ENCODE data around the gene PC.

DNA sequence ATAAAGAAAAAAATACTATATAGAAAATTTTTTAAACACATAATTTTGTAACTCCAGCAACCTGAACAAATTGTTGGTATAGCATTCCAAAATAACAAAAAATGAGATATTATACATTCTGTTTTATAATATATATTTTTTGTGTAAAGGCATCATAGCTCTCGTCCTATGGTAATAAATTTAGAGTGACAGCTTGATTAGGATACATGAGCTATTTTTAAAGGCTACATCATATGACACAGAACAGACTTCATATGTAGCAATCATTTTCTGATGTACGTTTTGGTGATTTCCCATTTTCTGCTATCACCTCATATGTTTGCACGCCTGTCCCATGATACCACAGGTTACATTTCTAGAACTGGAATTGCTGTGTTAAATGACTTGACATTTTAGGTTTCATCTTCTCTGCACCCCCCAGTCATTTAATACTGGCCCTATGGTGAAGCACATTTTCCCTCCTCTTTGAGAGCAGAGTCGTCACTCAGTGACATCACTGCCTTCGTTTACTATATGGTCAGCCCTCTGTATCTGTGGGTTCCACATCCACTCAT lies 19.5 kb downstream of the PC start:
- TF ChIP-seq, protein P1, sequence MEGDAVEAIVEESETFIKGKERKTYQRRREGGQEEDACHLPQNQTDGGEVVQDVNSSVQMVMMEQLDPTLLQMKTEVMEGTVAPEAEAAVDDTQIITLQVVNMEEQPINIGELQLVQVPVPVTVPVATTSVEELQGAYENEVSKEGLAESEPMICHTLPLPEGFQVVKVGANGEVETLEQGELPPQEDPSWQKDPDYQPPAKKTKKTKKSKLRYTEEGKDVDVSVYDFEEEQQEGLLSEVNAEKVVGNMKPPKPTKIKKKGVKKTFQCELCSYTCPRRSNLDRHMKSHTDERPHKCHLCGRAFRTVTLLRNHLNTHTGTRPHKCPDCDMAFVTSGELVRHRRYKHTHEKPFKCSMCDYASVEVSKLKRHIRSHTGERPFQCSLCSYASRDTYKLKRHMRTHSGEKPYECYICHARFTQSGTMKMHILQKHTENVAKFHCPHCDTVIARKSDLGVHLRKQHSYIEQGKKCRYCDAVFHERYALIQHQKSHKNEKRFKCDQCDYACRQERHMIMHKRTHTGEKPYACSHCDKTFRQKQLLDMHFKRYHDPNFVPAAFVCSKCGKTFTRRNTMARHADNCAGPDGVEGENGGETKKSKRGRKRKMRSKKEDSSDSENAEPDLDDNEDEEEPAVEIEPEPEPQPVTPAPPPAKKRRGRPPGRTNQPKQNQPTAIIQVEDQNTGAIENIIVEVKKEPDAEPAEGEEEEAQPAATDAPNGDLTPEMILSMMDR (IDR thresholded peaks at IDR 0.05; ENCODE audit: poor library complexity), result no peak
- TF ChIP-seq EZH2 (IDR thresholded peaks at IDR 0.05; ENCODE audit: borderline replicate concordance), result no peak

All from hepatocyte (in vitro differentiated cells).